HepG2 (cell line): ENCODE data around the gene DUSP9. TPM values are rescaled to one million over a fixed set of nuclear protein-coding genes. Genes with fewer than 3 reads are reported as not detected.

Experiments used
- ATAC-seq: fragments of 200-7000 bp; cut with Tn5 transposase; 3 replicates; pipeline ENCODE4 v1.9.1; 2020; ENCODE audit warnings: mild to moderate bottlenecking, moderate library complexity
- BruUV-seq: library from RNA; stranded (reverse); fragments of 400-500 nt; replicated peaks from 2 replicates; lab custom pipeline; 2021; lab: Mats Ljungman, UMichigan
- CTCF ChIA-PET: fragments of 300-600 bp; formaldehyde crosslinking; extraction: SDS; loops from one replicate; lab custom pipeline; 2021; ENCODE audit warnings: low total read pairs, inconsistent platforms, low intra/inter-chr PET ratio; lab: Yijun Ruan, JAX
- POLR2A ChIA-PET: fragments of 350-600 bp; sonication (Branson Sonifier 250); formaldehyde crosslinking; loops from one replicate; lab custom pipeline; 2020; ENCODE audit warnings: antibody characterized with exemption, inconsistent platforms; lab: Yijun Ruan, JAX
- DNase-seq: peaks from one replicate; pipeline ENCODE4 v3.0.0-alpha.2; 2015; ENCODE audit warnings: low spot score
- FAIRE-seq: peaks from 3 replicates; lab custom pipeline; 2011; peaks lifted over from hg19 to GRCh38; lab: Jason Lieb, UNC
- H2AFZ ChIP-seq: one replicate; pipeline ENCODE4 v1.6.1; 2011; ENCODE audit warnings: low read length, inconsistent platforms
- H3K27ac ChIP-seq: fragments of 300-600 bp; 3 replicates; pipeline ENCODE4 v1.8.0; 2011; ENCODE audit warnings: mixed run types, mild to moderate bottlenecking, mixed read lengths, low read length, inconsistent platforms; ENCODE audit not compliant: insufficient read depth; ENCODE audit errors: extremely low read length
- H3K27me3 ChIP-seq, 2 experiments: fragments of 200-600 bp in 1 of 2; 2 replicates in 1 of 2; 3 replicates in 1 of 2; pipeline versions ENCODE4 v1.6.0 to v1.8.0; 2011; ENCODE audit warnings: low read length in 2 of 2, mild to moderate bottlenecking in 2 of 2, moderate library complexity in 2 of 2, inconsistent platforms in 1 of 2; ENCODE audit not compliant: insufficient read depth in 2 of 2, control insufficient read depth in 1 of 2
- H3K36me3 ChIP-seq, 2 experiments: fragments of 200-600 bp in 1 of 2; replicated peaks in 1 of 2; 2 replicates in 1 of 2; 3 replicates in 1 of 2; pipeline versions ENCODE4 v1.5.1 to v1.8.0; 2011; ENCODE audit warnings: low read length in 2 of 2, inconsistent platforms in 1 of 2; ENCODE audit not compliant: insufficient read depth in 2 of 2, control insufficient read depth in 1 of 2
- H3K4me1 ChIP-seq: 2 replicates; pipeline ENCODE4 v1.5.1; 2012; ENCODE audit warnings: low read length, inconsistent platforms; ENCODE audit not compliant: insufficient read depth
- H3K4me2 ChIP-seq: 2 replicates; pipeline ENCODE4 v1.6.0; 2011; ENCODE audit warnings: low read depth, low read length, inconsistent platforms
- H3K4me3 ChIP-seq, 3 experiments: fragments of 200-600 bp in 1 of 3; sonication (generic), shearing (Covaris generic) in 1 of 3; replicated peaks in 1 of 3; 2 replicates each; pipeline ENCODE4 v1.5.1; 2011 to 2016; ENCODE audit warnings: low read length in 3 of 3, inconsistent platforms in 2 of 3, low read depth in 2 of 3, mild to moderate bottlenecking in 2 of 3, control low read depth in 1 of 3, mixed read lengths in 1 of 3; ENCODE audit not compliant: insufficient read depth in 1 of 3
- H3K79me2 ChIP-seq: one replicate; pipeline ENCODE4 v1.6.1; 2011; ENCODE audit warnings: low read length, inconsistent platforms; ENCODE audit not compliant: insufficient read depth
- H3K9ac ChIP-seq: 2 replicates; pipeline ENCODE4 v1.6.0; 2011; ENCODE audit warnings: mild to moderate bottlenecking, low read depth, low read length, inconsistent platforms; ENCODE audit not compliant: insufficient read depth
- H3K9me3 ChIP-seq: 2 replicates; pipeline ENCODE4 v1.5.1; 2012; ENCODE audit warnings: mild to moderate bottlenecking, low read length
- H4K20me1 ChIP-seq: 2 replicates; pipeline ENCODE4 v1.6.0; 2011; ENCODE audit warnings: inconsistent platforms, mild to moderate bottlenecking, low read length, moderate library complexity; ENCODE audit not compliant: insufficient read depth
- ZFP62 ChIP-seq: sonication (generic); formaldehyde crosslinking; IDR thresholded peaks from 2 replicates; pipeline ENCODE4 v1.4.0; 2020; ENCODE audit warnings: missing genetic modification reagents
- ZNF318 ChIP-seq: sonication (generic); formaldehyde crosslinking; IDR thresholded peaks from 2 replicates; pipeline ENCODE4 v1.4.0; 2020; ENCODE audit warnings: mild to moderate bottlenecking, missing genetic modification reagents
- ZNF331 ChIP-seq: sonication (generic); formaldehyde crosslinking; IDR thresholded peaks from 2 replicates; pipeline ENCODE4 v1.4.0; 2020; ENCODE audit warnings: missing genetic modification reagents
- ZNF546 ChIP-seq: sonication (generic); formaldehyde crosslinking; conservative IDR thresholded peaks from 2 replicates; pipeline ENCODE4 v1.8.1; 2023; ENCODE audit warnings: mild to moderate bottlenecking, missing genetic modification reagents
- ZNF607 ChIP-seq: sonication (generic); formaldehyde crosslinking; IDR thresholded peaks from 2 replicates; pipeline ENCODE4 v1.5.1; 2020; ENCODE audit warnings: missing genetic modification reagents, mild to moderate bottlenecking, borderline replicate concordance
- ZNF841 ChIP-seq: sonication (generic); formaldehyde crosslinking; IDR thresholded peaks from 2 replicates; pipeline ENCODE4 v1.8.1; 2023; ENCODE audit warnings: missing genetic modification reagents, borderline replicate concordance
- ZSCAN12 ChIP-seq: sonication (generic); formaldehyde crosslinking; IDR thresholded peaks from 2 replicates; pipeline ENCODE4 v1.9.0; 2021; ENCODE audit warnings: mild to moderate bottlenecking, missing genetic modification reagents
- WGBS: methylation state at CpG from one replicate; pipeline ENCODE4 v1.1.6; 2017; ENCODE audit warnings: low lambda C conversion rate; 5-methylcytosine and 5-hydroxymethylcytosine counted together
- in situ Hi-C: cut with HindIII; loops from 2 replicates; pipeline ENCODE4 v1.10.0; 2017; ENCODE audit warnings: low pct_unique_long_range_greater_than_20kb; ENCODE audit not compliant: extremely low pct_ligation_motif_present
- intact Hi-C: fragments of 100-400 bp; cut with micrococcal nuclease; formaldehyde crosslinking; loops from one replicate; pipeline ENCODE4 v1.10.0; 2022; ENCODE audit not compliant: unreplicated experiment
- polyA plus RNA-seq, 8 experiments: library from polyadenylated mRNA; depleted of rRNA in 3 of 8; stranded (reverse) in 7 of 8; unstranded in 1 of 8; fragments of >200 nt; fragmentation: Illumina TruSeq in 4 of 8; extraction: Trizol in 4 of 8; gene quantifications; 2 replicates each; pipeline versions ENCODE4 v1.2.1 to v1.2.3, GENCODE V29; 2011 to 2016; ENCODE audit warnings: low read depth in 4 of 8, missing spikeins in 1 of 8, mixed read lengths in 1 of 8; ENCODE audit not compliant: insufficient read depth in 1 of 8
- total RNA-seq, 5 experiments: library from RNA; depleted of rRNA; stranded (reverse); fragments of >200 nt; fragmentation: Illumina TruSeq; extraction: Trizol; gene quantifications; 2 replicates each; pipeline ENCODE4 v1.2.3, GENCODE V29; 2016; ENCODE audit warnings: low read depth in 1 of 5

DUSP9 gene
- total and polyA plus RNA-seq, 2 of the 13 experiments (the other 11 are each of a cell fraction or from before 2014, with no cell fraction given) = 235 to 435 TPM

- H3K9ac ChIP-seq = no peak overlapping the region
- H3K27me3 ChIP-seq = peaks cover 0 to 14% of the 10 kb centered on the region in 2 experiments; a peak in 2 of 5 replicates
- no TSS peak for BruUV-seq
- TF ChIP-seq ZSCAN12 (CRISPR knock-in tag) (no peak), ZNF318 (CRISPR knock-in tag) (no peak), ZNF546 (CRISPR knock-in tag) (no peak), ZNF331 (no peak), ZNF841 (CRISPR knock-in tag) (no peak), ZNF607 (CRISPR knock-in tag) (no peak), ZFP62 (CRISPR knock-in tag) (no peak)
- POLR2A ChIA-PET = no interaction called here
- in situ Hi-C loops (loop anchor here (5.0 to 25.0 kb wide), 2 partner anchors 109 to 704 kb away; no protein-coding TSS in a partner anchor), intact Hi-C loops (no loop called here)
- H2AFZ ChIP-seq = no peak overlapping the region
- ATAC-seq (no peak), DNase-seq (no peak), FAIRE-seq (no peak)
- no peak overlapping the region for H3K4me2 ChIP-seq
- H3K36me3 ChIP-seq = no peaks in the 10 kb centered on the region
- no peaks in the 10 kb centered on the region for H3K79me2 ChIP-seq
- no peaks in the 10 kb centered on the region for H4K20me1 ChIP-seq
- H3K4me3 ChIP-seq = no peak overlapping the region
- CTCF ChIA-PET = no interaction called here
- 7% methylated on average over 6 of the region's 9 CpGs for WGBS
- no peak overlapping the region for H3K27ac ChIP-seq
- no peaks in the 10 kb centered on the region for H3K9me3 ChIP-seq
- H3K4me1 ChIP-seq = peaks cover 29% of the 10 kb centered on the region
Observed at GRCh38 chrX:153665726-153666306, 18.8 kb downstream of the DUSP9 start.
